GM21737 (cell line): ENCODE measurements around the gene GPR155.

Source experiments
- ATAC-seq: cut with Tn5 transposase; IDR thresholded peaks from one replicate; pipeline ENCODE4 v1.9.1; 2021; ENCODE audit warnings: mild to moderate bottlenecking, moderate library complexity; ENCODE audit not compliant: unreplicated experiment

Gene GPR155, protein sequence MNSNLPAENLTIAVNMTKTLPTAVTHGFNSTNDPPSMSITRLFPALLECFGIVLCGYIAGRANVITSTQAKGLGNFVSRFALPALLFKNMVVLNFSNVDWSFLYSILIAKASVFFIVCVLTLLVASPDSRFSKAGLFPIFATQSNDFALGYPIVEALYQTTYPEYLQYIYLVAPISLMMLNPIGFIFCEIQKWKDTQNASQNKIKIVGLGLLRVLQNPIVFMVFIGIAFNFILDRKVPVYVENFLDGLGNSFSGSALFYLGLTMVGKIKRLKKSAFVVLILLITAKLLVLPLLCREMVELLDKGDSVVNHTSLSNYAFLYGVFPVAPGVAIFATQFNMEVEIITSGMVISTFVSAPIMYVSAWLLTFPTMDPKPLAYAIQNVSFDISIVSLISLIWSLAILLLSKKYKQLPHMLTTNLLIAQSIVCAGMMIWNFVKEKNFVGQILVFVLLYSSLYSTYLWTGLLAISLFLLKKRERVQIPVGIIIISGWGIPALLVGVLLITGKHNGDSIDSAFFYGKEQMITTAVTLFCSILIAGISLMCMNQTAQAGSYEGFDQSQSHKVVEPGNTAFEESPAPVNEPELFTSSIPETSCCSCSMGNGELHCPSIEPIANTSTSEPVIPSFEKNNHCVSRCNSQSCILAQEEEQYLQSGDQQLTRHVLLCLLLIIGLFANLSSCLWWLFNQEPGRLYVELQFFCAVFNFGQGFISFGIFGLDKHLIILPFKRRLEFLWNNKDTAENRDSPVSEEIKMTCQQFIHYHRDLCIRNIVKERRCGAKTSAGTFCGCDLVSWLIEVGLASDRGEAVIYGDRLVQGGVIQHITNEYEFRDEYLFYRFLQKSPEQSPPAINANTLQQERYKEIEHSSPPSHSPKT

DNA sequence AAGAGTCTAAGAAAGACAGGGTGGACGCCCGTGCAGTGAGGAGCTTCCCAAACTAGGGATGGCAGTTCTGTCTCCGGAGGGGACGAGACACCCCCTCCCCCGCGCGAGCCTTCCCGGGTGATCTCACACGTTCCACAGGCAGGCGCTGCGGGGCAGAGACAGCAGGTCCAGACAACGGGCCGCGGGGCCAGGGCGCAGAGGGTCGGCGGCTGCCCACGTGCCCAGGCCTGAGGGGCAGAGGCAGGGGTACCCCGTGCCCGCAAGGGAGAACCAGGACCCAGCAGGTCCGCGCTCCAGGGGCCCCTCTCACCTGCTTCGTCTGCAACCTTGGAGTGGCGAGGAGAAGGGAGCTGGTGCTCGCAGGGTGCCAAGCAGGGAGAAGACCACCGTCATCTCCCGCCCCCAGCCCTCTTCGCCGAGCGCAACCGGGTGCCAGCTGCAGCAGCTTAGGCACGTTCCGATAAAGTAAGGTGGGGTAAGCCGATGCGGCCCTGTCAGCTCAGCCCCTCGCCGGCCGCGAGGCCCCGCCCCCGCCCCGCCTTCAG is at the start of gene GPR155:
TSS of gene GPR155 (minus strand) at position 467 of the 545 bp plus-strand sequence. CDS start 5,073 bp downstream, outside the sequence.
- ATAC-seq: peak; percentile 28

- no peak for ATAC-seq
These were observed 49.2 kb upstream of the GPR155 start for GRCh38 chr2:174535757-174536703.

GRCh38 chr2:174535083-174535482 is 48.3 kb upstream of the GPR155 start:
- ATAC-seq: no peak

DNA sequence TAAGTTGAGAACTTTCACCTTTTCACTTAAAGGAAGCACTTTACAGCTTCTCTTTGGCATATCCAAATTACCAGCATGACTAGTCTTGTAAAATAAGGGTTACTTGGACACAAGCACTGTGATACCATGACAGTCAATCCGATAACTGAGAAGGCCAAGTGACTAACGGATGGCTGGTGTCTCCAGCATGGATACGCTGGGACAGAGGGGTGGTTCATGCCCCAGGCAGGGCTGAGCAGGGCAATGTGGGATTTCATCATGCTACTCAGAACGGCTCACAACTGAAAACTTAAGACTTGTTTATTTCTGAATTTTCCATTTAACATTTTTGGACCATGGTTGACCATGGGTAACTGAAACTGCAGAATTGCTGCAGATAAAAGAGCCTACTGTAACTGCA is 43.1 kb upstream of the GPR155 start:
- no peak for ATAC-seq

- ATAC-seq: no peak
These were observed 41.1 kb upstream of the GPR155 start for GRCh38 chr2:174527959-174528358.

DNA sequence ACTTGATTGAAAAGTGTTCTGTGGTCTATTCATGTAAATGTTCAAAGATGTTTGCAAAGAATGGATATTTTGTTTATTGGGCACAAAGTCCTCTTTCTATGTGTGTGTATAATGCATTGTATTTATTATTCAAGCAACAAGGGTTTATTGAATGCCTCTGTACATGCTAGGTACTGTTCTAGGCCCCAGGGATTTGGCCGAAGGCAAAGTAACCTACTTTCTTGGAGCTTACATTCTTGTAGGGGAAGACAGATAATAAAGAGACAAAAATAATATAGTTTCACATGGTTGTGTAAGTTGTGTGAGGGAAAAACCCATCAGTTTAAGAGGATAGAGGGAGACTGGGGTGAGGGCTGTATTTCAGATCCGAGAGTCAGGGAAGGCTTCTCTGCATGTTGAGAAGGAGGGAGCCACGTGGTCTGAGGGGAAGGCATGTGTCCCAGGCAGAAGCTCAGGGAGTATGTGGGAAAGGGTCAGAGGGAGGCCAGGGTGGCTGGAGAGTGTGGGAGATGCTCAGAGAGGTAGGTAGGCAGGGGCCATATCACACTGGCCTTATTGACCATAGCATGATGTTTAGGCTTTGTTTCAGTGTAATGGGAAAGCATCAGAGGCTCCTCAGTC is 40.4 kb upstream of the GPR155 start:
- no peak for ATAC-seq

DNA sequence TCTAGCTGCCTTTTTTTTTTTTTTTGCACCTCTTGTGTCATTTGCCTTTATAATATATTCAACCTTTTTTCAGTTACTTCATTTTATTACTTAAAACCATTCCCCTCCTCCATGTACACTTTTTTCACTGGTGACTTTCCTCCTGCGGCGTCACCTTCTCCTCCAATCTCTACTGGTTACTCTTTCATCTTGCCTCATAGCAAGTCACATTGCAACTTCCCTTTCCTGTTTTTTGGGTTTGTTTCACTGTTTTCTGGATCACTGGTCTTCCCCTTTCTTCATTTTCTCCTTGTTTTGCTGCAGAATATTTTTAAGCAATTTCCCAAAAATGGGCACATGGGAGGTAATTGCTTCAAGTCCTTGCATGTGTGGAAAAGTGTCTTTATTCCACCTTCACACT is 37.7 kb upstream of the GPR155 start:
- ATAC-seq: no peak

DNA sequence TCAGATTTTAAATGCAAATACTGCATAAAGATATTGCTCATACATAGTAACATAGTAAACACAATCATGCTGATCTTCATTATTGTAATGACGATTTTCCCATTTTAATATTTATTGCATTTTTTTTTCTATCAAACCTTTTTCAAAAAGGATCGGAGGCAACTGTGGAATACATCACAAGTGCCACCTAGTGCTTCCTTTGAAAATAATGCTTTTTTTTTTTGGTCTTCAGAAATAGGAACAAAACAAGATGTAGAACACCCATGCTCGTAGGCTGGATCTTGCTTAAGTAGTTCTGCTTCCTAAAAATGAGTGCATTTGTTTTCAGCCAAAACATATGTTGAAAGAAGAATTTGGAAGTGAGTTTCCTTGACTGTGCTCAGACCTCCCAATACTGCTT is 35.7 kb upstream of the GPR155 start:
- no peak for ATAC-seq

GRCh38 chr2:174518395-174518794 is 31.6 kb upstream of the GPR155 start:
- no peak for ATAC-seq

DNA sequence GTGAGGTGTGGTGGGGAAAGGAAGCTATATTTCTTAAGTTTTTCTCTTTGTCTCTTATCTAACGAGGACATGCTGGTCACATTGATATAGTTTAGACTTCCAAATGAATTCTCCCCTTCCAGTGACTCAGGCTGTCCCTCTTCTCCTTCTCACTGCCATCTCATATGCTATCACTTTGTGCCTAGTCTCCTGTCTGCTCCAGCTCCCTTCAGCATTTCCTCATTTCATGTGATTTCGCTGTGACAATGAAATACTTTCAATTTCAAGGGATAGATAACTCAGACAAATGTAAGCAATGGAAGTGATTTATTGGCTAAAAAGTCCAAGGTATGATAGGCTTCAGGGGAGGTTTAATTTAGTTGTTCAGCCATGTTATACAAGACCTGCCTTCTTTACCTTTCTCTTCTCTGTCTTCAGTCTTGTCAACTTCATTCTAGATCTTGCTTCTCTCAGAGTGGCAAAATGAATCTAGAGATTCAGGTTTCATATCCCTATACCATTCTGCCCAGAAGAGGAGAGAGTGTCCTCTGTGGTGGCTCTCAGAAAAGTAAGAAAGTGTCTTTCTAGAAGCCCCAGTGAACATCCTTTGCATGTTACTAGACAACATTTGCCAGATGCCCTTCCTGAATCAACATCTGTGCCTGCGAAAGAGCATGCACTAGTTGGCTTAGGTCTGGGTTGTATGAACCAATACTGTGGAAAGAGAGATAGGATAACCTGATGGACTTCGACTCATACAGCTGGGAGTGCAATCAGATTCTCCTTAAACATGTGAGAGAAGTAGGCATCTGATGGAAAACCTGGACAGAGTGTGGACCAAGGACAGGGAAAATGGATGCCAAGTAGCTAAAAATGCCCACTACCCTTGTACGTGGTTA is 29.9 kb upstream of the GPR155 start:
- no peak for ATAC-seq

- ATAC-seq: no peak
These were observed 25.5 kb upstream of the GPR155 start for GRCh38 chr2:174512345-174512744.

GRCh38 chr2:174511580-174512260 is 24.9 kb upstream of the GPR155 start:
- no peak for ATAC-seq

DNA sequence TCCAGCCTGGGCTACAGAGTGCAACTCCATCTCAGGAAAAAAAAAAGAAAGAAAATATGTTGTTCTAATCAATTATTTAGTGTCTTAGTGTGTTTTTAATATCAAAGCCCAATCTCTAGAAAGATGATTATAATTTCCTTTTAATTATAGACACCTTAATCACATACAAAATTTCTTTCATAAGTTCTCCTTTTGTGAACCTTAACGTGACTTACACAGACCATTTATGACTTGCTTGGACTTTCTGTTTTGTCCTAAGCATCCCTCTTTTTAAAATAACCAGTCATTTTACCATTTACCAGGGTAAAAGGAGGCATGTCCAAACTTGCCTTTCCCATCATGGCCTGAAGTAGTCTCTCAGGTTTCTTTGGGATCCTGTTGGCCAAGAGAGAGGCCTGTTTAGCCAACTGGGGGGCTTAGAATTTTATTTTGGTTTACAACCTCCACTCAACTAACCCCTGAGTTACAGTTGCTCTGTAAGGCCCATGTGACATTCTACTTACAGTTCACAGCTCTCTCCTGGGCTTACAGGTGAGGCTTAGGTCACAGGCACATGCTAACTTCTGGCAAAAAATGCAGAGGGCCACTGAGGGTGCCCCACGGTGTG is 23.9 kb upstream of the GPR155 start:
- ATAC-seq: no peak

DNA sequence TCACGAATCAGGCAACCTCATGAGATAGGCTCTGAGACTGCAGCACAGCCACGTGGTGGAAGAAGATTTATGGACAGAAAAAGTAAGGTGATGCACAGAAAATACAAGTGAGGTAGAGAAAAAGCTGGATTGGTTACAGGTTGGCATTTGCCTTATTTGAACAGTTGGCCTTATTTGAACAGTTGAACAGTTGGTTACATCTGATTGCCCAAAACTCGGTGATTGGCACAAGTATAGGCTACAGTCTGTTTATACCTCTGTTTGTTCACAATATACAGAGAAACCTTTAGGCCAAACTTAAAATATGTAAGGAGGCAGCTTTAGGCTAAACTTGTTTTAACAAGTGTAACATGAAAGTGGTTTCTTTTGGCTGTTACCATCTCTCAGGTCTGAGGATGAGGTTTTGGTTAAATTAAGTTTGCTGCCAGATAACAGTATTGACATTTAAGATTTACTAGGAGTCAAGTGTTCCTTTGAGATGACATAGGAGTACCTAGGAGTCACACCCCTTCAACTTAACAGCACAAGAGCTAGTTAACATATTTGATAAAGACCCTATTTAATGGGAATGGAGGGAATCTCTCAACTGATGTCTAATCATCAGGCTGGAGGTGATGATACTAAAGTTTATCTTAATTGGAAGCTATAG is 16.5 kb upstream of the GPR155 start:
- no peak for ATAC-seq

- ATAC-seq: no peak
These were observed 12.5 kb upstream of the GPR155 start for GRCh38 chr2:174499371-174499770.

GRCh38 chr2:174495365-174496012 is 8.7 kb upstream of the GPR155 start:
- ATAC-seq: no peak
